Ramos (cell line): ENCODE measurements around the gene CSNK1G2.
"Not testable (repeated sequence)": the region's sequence is repeated elsewhere in the genome, so short reads cannot be mapped to it uniquely, and the experiment has no call there.

Experiments
- in situ Hi-C: fragments of 300-500 bp; cut with MboI; formaldehyde crosslinking; loops from one replicate; pipeline ENCODE4 v1.14.3; 2022; ENCODE audit warnings: low sequenced_read_pairs; ENCODE audit not compliant: unreplicated experiment

CSNK1G2 gene

DNA sequence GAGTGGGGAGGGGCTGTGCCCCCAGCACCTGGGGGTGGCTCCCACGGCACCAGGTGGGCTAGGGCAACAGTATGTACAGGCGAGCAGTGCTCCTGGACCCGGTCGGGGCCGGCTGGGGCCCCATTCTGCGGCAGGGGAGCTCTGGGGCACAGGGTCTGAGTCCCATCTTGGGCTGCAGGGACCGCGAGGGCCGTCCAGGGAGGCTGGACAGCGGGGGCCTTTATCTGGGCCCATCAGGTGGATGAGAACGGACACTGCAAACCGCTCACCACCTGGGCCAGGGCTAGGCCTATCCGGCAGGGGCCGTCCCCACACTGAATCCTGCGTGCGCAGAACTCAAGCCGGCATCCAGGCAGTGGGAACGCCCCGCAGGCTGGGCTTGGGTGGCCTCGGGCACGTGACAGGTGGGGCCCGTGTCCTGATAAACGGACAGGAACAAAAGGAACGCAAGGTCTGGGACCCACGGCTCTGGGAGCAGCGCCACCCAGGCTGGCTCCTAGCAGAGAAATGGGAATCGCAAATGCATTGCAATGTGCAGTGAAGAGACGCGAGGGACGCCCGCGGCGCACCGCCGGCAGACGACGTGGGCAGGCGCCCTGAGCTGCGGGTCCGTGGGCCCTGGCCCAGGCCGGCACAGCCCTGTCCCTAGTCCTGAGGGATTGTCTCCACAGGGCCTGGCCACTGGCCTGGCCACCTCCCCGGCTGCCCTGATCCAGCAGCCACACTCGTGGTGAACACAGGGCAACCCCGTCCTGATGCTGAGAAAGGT, 44.8 kb downstream of the CSNK1G2 start:
- in situ Hi-C loops, result no loop called here

DNA sequence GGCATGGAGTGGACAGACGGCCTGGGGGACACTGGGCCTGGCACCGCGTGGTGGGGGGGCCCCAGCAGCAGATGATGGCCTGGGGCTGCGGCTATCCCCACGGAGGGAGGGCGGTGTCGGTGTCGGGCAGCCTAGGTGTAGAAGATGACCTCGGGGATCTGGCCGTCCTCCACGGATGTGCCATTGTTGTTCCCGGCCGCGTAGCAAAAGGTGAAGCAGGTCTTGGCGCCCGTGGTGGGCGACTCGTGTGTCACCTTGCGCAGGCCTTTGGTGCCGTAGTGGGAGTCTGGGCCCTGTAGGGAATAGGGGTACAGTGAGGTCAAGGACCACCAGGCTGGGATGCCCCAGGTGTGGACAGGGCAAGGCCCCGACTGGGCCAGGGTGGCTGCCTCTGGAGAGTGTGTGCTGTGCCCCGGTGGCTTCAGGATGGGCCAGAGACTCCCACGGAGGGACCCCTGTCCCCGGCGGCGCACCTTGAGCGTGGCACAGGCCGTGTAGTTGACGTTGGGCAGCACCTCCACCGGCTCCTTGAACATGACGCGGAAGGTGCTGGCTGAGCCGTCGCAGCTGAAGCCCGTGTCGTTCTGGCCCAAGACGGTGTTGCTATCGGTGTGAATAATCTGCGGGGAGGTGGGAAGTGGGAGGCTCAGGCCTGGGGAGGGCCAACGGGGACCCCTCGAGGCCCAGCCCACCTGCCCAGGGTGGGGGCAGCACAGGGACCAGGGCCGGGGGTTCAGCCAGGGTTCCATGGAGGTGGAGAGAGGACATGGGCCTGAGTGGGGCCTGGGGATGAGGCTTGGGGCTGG, 45.6 kb downstream of the CSNK1G2 start:
- in situ Hi-C loops, result no loop called here

DNA sequence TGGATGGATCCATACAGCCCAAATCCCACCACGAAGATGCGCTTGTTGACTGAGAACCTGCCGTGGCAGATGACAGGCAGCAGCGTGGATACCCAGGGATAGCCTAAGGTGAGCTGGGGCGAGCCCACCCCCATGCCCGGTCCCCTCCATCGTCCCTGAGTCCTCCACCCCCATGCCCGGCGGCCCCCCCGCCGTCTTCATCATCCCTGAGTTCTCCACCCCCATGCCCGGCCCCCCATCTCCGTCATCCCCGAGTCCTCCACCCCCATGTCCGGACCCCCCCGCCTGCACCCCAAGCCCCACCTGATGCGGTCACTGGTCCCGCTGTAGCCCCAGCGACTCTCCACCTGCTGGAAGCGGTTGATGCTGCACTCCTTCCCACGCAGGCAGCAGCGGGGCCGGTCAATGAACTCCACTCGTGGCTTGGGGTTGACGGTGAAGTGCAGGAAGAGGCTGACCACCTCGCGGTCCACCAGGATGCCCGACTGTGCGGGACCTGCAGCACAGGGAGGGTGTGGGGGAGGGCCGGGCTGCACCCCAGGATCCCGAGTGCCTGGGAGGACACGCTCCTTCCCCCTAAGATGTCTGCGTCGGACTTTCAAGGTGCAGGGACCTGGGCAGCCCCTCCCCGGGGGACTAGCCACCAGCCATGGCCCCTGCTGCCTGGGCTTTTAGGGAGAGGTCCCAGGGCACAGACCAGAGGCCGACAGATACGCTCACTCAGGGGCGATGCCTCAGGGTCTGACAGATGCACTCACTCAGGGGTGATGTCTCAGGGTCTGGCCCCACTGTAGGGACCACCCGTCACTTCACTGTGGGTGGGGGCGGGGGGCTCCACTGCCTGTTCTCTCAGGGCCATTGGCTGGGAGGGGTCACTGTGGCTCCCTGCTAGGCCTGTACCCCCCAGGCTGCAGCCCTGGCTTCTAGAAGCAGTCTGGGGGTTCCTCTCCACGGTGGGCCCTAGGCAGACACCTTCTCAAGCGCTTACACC, 46.5 kb downstream of the CSNK1G2 start:
- in situ Hi-C loops, result no loop called here

DNA sequence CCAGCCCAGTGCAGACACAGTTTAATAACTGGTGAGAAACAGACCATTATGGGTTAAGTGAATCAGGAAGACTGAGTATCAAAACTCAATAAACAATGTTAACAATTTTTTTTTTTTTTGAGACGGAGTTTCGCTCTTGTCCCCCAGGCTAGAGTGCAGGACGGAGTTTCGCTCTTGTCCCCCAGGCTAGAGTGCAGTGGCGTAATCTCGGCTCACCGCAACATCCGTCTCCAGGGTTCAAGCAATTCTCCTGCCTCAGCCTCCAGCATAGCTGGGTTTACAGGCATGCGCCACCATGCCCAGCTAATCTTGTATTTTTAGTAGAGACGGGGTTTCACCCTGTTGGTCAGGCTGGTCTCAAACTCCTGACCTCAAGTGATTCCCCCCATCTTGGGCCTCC, 47.5 kb downstream of the CSNK1G2 start:
- in situ Hi-C loops, result not testable (repeated sequence)

DNA sequence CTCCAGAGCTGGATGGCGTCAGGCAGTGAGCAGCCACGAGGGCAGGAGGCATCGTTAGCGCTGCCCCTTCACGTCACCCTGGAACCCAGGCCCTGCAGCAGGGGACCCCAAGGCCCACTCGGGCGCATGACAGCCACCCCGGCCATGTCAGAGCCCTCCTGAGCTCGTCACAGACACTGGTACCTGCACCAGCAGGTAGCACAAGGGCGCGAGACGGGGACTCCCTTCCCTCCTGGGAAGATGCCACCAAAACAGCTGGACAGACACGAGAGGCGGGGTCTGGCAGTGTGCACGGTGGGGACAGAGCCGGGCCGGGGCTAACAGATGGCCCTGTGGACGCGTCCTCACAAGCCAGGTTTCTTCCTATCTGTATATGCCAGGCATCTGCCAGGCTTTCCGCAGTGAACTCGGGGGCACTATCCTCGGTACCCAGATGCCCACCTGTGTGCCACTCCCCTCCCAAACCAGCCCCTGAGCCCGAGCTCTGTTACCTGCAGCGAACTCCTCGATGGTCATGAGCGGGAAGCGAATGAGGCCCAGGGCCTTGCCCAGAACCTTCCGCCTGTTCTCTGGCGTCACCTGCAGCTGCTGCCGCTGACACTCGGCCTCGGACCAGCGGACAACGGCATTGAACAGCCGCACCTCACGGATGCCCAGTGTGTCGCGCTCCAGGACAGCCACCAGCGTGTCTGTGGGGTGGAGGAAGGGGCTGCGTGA, 48.7 kb downstream of the CSNK1G2 start:
- in situ Hi-C loops, result no loop called here

DNA sequence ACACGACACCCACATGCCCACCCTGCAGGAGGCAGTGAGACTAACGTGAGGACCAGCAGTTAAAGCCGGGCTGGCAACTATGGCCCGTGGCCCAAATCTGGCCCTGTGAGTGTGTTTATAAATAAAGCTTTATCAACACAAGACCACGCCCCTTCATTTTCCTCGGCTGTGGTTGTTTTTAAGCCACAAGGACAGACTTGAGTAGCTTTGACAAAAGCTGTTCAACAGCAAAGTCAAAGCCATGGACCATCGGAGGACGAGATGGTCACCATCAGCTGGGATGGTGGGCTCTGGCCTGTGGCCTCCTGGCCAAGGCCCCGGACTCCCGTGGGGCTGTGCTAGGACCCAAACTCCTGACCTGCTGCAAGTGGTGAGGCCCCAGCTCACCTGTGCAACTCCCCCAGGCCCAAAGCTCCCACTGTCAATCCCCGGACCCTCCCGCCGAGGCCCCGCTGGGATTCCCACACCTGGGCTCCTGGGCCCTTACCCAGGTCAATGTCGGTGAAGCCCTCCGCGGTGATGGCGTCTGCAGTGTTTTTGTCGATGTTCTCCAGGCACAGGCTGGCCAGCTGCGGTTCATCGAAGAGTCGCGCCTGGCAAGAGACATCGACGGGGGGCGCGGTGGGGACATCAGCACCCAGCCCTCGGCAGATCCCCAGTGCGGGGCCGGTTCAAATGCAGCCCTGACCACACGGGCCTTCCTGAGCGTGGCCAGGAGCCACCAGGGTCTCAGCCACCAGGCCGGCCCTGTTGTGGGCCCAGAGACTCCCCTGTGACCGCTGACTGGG, 49.5 kb downstream of the CSNK1G2 start:
- in situ Hi-C loops, result no loop called here

DNA sequence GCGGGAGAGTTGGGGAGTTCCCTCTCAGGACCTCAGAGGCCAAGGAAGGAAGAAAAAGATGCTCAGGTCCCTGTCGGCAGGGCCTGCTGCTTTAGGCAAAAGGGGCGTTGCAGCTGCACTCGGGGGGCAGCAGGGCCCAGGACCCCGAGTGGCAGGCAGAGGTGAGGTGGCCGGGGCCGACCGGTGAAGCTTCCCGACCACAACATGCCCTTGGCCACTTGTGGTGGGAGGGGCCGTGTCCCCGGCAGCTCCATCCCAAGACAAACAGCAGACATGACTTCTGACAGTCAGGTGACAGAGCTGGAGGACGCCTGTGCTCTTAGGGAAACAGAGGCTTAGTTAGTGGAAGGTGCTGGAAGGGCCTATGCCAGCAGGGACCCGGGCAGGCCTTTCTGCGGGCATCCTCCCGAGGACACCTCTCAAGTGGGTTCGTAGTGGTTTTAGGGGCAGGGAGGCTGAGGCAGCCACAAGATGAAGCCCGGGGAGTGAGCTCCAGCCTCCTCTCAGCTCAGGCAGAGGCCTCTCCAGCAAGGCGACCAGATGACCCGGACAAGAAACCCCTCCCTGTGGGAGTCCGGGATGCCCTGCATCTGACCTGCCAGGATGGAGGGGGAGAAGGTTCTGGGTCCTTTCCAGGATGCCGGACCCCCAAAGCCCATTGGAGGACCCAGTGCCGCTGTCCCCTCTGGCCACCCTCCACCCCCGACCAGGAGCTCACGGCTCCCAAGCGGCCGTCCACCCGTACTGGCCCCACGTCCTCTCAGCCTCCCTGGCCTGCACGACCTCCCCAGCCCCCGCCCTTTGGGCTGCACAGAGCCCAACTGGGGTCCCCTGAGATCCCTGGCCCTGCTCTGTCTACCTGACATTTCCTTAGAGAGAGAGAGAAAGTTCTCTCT, 50.3 kb downstream of the CSNK1G2 start:
- in situ Hi-C loops, result no loop called here

DNA sequence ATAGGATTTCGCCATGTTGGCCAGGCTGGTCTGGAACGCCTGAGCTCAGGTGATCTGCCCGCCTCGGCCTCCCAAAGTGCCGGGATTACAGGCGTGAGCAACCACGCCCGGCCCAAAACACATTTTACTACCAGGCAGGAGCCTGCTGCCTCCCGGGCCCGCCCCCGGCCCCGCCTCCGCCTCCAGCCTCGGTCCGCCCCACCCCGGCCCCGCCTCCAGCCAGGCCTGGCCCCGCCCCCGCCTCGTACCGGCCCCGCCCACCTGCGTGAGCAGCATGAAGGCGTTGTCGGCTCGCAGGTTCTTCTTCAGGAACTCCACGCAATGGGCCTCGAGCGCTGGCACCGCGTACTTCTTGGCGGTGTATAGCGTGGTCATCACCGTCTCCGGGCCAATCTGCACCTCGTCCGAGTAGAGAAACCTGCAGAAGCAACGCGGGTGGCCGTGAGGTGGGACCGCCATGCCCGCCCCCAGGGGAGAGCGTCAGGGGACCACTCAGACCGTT, 51.8 kb downstream of the CSNK1G2 start:
- in situ Hi-C loops, result no loop called here

DNA sequence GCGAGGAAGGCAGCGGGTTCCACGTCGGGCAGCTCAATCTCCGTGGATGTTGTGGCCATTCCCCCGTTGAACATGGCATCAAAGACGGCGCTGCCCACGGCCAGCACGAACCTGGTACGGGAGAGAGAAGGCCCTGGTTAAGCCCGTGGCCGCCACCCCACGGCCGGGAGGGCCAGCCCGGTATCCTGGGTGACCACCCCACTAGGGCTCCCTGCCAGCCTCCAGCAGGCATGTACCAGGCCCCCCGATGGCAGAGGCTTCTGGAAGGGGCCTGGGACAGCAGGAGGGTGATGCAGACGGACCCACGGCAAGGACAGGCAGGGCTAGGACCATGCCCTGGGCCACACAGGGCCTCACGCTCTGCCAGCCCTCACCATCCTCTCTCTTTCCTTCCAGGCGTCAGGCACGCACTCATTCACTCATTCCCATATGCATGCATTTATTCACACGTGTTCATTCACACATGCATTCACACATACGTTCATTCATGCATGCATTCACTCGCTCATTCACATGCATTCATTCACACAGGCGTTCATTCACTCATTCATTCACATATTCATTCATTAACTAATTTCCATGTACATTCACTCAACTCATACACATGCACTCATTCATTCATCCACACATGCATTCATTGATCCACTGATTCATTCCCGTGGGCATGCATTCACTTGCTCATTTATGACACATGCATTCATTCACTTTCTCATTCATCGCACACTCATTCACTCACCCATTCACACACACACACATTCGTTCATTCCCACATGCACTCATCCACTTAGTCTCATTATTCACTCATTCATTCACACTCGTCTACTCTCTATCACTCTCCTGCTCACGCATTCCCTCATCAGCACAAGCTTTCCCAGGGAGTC, 56.6 kb downstream of the CSNK1G2 start:
- in situ Hi-C loops, result no loop called here

DNA sequence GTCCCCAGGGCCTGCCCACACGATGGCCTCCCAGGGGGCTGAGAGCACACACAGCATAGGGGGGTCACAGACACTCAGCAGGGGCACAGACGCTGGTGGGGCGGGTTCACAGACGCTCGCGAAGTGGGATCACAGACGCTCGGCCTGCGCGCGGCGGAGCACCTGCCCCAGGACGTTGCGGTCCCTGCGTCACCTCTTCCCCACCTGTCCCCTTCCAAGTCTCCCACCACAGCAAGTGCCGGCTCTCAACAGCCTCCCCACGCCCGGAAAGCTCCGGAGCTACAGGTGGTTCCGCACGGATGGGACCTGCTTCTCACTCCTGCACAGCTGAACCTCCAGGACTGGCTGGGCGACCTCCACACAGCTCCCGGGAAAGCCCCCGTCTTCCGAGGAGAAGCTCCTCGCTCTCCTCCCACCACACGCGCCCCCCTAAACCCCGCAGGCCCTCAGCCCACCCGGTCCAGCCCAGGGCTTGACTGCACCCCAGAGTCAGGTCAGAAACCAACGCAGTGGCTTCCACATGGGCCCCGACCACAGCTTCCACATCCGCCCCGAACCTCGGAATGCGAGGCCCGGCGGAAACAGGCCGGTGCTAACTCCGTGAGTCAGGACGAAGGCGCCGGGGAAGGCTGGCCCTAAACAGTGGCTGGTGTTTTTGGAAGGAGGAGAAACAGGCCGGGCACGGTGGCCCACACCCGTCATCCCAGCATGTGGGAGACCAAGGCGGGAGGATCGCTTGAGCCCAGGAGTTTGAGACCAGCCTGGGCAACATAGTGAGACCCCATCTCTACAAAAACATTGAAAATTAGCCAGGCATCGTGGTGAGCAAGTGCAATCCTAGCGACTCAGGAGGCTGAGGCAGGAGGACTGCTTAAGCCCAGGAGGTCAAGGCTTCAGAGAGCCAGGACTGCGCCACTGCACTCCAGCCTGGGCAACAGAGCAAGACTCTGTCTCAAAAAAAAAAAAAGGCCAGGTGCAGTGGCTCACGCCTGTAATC, 58.0 kb downstream of the CSNK1G2 start:
- in situ Hi-C loops, result no loop called here

DNA sequence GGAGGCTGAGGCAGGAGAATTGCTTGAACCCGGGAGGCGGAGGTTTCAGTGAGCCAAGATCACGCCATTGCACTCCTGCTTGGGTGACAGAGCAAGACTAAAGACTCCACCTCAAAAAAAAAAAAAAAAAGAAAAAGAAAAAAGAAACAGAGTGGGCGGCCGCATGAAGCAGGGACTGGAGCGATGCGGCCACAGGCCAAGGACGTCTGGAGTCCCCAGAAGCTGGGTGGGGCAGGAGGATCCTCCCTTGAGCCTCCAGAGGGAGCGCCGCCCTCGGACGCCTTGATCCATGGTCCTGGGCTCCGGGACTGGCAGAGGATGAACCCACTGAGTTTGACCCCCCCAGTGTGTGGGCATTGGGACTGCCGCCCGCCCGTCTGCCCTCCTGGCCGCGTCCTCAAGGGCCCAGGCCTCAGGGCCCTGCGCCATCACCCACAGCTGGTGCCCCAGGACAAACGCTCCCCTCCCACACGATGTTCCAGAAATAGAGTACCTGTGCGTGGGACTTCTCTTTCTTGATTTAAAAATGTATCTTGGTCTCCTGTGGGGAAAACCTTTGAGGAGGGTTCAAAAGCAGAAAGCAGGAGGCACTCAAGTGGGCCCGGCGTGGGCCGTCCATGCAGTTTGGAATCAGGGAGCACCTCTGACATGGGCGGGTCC, 59.0 kb downstream of the CSNK1G2 start:
- in situ Hi-C loops, result no loop called here

DNA sequence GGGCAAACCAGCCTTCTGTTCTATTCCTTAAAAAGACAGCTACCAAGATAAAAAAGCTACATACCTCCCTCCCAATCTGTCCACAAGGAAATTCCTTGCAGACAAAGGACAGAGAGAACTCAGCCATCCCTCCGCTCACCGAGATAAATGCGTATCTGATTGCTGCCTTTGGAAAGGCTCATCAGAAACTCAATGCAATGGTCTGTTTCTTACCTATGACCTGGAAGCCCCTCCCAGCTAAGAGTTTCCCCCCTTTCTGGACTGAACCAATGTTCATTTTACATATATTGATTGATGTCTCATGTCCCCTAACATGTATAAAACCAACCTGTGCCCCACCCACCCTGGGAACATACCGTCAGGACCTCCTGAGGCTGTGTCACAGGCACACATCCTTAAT, 62.9 kb downstream of the CSNK1G2 start:
- in situ Hi-C loops, result no loop called here

DNA sequence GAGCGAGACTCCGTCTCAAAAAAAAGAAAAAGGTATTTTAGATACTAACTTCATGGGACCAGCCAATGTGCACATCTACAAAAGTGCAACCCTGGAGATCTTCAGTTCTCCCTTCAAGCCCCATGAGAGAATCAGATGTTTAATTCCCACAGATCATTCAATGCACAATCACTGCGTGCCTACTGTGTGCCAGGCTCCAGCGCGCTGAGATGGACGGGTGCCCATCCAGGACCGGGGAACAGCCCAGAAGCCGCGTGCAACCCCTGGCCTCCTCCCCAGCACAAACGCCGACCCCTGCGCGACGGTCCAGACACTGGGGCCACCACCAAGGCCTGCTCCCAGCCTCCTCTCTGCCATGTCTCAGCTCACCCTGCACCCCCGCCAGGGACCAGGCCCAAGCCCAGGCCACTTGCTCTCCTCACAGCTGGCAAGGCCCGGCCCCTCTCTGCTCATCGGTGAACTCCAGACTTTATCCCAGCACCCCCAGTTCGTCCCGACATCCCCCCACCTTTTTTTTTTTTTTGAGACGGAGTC, 69.2 kb downstream of the CSNK1G2 start:
- in situ Hi-C loops, result no loop called here

DNA sequence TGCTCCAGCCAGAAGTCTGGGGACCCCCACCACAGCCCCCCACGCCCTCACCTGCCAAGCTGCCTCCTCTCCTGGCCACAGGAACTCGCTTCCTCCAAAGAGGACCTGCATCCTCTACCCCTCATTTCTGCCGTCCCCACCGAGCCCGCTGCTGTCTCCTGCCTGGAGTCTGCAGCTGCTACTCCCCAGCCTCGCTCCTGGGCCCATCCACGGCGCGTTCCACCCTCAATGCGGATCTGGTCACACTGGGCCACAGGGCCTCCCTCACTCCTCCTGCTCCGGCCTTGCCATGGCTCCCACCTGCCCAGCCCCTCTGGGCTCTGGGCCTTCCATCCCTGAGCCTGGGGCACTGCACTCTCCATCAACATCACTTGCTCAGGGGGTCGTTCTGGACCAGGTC, 70.2 kb downstream of the CSNK1G2 start:
- in situ Hi-C loops, result no loop called here
